Subcutaneous abdominal adipose tissue (tissue), 5 donors: ENCODE measurements around the gene TRHDE.

Source experiments
- H3K27ac ChIP-seq: one replicate; pipeline ENCODE4 v1.7.0; 2013; ENCODE audit warnings: low read depth, mild to moderate bottlenecking, inconsistent platforms, low read length, moderate library complexity
- H3K27me3 ChIP-seq, 5 donors: one replicate each; pipeline ENCODE4 v1.7.0; 2013; ENCODE audit warnings: low read length in 5 of 5, inconsistent platforms in 1 of 5; ENCODE audit not compliant: control insufficient read depth in 5 of 5, insufficient read depth in 4 of 5
- H3K36me3 ChIP-seq, 5 donors: one replicate each; pipeline ENCODE4 v1.7.0; 2013; ENCODE audit warnings: low read length in 5 of 5; ENCODE audit not compliant: control insufficient read depth in 5 of 5, insufficient read depth in 5 of 5
- H3K4me1 ChIP-seq, 5 donors: one replicate each; pipeline ENCODE4 v1.7.0; 2013; ENCODE audit warnings: low read length in 5 of 5, mild to moderate bottlenecking in 3 of 5, moderate library complexity in 1 of 5; ENCODE audit not compliant: control insufficient read depth in 5 of 5, insufficient read depth in 5 of 5
- H3K4me3 ChIP-seq, 5 donors: one replicate each; pipeline ENCODE4 v1.7.0; 2013; ENCODE audit warnings: low read length in 5 of 5, low read depth in 1 of 5
- H3K9ac ChIP-seq, 5 donors: one replicate each; pipeline ENCODE4 v1.7.0; 2013; ENCODE audit warnings: low read length in 5 of 5, mild to moderate bottlenecking in 4 of 5, moderate library complexity in 3 of 5
- H3K9me3 ChIP-seq, 5 donors: one replicate each; pipeline ENCODE4 v1.7.0; 2013; ENCODE audit warnings: low read length in 5 of 5; ENCODE audit not compliant: control insufficient read depth in 5 of 5
- donor health status: healthy.
- donor health status: healthy.
- donor health status: healthy.
- donor health status: healthy.
- donor health status: healthy.

Gene TRHDE

DNA sequence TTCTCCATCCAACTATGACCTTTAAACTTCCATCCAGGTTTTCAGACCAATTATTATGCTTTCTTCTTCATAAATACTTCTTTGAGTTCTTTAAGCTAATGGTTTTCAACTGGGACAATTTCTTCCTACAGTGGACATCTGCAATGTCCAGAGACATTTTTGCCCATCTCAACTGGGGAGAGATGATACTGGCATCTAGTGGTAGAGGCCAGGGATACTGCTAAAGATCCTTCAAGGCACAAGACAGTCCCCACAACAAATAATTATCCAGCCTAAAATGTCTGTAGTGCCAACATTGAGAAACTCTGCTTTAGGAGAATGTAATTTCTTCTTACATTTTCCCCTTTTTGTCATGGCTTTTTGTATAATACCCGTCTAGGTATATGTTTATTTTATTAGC is 10.6 kb downstream of the TRHDE start:
- Histone ChIP-seq H3K4me3 (no peak overlapping the region), H3K27ac (no peak overlapping the region), H3K36me3 (peaks cover 0 to 7% (median 0%) of the 10 kb centered on the region in 5 donors), H3K9me3 (no peaks in the 10 kb centered on the region), H3K9ac (no peak overlapping the region), H3K4me1 (peaks cover 0 to 35% (median 8%) of the 10 kb centered on the region in 5 donors), H3K27me3 (no peaks in the 10 kb centered on the region)

DNA sequence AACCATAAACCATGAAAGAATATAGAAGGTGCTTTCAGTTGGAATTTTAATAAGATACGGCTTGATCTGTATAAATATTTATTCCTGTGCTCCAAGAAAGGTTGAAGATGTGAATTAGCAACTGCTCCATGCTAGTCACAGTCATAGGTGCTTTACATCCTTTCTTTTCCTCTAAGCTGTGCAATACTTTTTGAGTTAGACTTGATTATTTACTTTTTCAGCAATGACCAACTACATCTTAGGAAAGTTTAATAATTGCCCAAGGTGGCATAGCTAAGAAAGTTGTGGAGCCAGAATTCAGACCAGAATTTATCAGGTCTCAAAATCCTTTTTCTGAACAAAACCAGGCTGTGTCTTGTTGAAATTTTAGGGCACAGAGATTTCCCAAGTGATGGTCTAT is 13.7 kb downstream of the TRHDE start:
- no peak overlapping the region for H3K4me3 ChIP-seq
- H3K4me1 ChIP-seq: peaks cover 0 to 19% (median 4%) of the 10 kb centered on the region in 5 donors
- no peak overlapping the region for H3K9ac ChIP-seq
- H3K27me3 ChIP-seq: no peaks in the 10 kb centered on the region
- H3K9me3 ChIP-seq: no peaks in the 10 kb centered on the region
- peaks cover 0 to 7% (median 0%) of the 10 kb centered on the region in 5 donors for H3K36me3 ChIP-seq
- H3K27ac ChIP-seq: no peak overlapping the region

DNA sequence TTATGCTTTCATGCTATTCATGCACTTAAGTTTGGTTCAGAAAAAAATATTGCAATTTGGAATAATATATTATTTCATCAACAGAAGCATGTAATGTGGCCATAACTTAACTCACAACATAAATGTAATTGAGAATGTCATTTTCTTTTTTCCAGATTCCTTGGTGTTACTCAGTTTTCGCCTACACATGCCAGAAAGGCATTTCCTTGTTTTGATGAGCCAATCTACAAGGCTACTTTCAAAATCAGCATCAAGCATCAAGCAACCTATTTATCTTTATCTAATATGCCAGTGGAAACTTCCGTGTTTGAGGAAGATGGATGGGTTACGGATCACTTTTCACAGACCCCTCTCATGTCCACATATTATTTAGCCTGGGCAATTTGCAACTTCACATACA is 14.4 kb downstream of the TRHDE start:
- Histone ChIP-seq H3K4me3 (no peak overlapping the region), H3K27ac (no peak overlapping the region), H3K9ac (no peak overlapping the region), H3K27me3 (no peaks in the 10 kb centered on the region), H3K36me3 (peaks cover 0 to 8% (median 0%) of the 10 kb centered on the region in 5 donors), H3K4me1 (peaks cover 0 to 19% (median 4%) of the 10 kb centered on the region in 5 donors), H3K9me3 (no peaks in the 10 kb centered on the region)

DNA sequence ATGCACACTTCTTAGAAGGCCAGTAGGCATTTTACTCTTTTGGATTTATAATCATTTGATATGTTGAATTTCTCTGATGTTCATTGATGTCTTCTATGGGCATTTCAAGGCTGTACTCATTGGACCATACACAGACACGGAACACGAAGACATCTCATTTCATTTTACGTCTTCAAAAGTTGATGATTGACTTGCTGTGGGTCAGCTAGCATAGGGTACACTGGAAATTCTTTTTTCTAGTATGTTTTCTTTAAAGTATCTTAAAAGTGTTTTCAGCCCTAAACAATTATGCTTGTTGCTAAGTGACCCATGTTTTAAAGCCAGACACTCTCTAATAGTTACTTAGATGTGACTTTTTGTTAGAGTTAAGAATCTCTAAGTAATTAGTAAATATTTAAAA is 16.3 kb downstream of the TRHDE start:
- Histone ChIP-seq H3K27me3 (no peaks in the 10 kb centered on the region), H3K4me3 (no peak overlapping the region), H3K9ac (no peak overlapping the region), H3K9me3 (no peaks in the 10 kb centered on the region), H3K27ac (no peak overlapping the region), H3K4me1 (peaks cover 0 to 10% (median 0%) of the 10 kb centered on the region in 5 donors), H3K36me3 (peaks cover 0 to 11% (median 0%) of the 10 kb centered on the region in 5 donors)

DNA sequence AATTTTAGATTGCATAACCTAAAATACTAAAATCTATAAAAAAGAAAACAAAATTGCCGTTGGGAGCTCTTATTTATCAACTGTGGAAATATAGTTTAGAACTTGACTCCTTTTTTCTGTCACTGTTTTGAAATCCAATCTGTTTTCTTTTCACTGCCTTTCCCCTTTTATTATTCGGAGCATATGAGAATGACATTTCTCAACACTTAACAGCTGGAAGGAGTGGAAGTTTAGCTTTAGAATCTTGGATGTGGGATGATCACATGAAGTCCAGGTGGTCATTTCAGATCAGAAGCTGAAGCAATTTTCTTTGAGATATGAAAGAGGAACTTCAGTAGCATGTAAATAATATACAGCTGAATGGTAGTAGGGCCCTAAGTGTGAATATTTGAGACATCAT is 16.7 kb downstream of the TRHDE start:
- no peak overlapping the region for H3K9ac ChIP-seq
- no peaks in the 10 kb centered on the region for H3K27me3 ChIP-seq
- no peak overlapping the region for H3K27ac ChIP-seq
- peaks cover 0 to 9% (median 0%) of the 10 kb centered on the region in 5 donors for H3K4me1 ChIP-seq
- no peak overlapping the region for H3K4me3 ChIP-seq
- no peaks in the 10 kb centered on the region for H3K9me3 ChIP-seq
- H3K36me3 ChIP-seq: peaks cover 0 to 11% (median 0%) of the 10 kb centered on the region in 5 donors

DNA sequence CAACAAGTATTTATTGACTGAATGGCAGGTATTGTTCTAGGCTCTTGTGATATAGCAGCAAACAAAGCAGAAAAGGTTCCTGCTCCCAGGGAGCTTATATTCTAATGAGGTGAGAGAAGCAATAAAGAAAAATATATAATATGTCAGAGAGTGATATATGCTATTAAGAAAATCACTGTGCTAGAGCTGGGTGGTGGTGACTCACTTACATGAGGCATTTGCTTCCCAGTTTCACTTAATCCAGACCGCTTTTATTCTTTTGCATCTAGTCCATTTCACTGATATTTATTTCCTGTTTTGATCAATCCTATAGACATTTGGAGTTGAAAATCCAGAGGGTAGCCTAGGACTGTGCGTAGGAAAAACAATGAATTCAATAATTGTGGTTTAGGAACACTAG is 17.5 kb downstream of the TRHDE start:
- no peak overlapping the region for H3K9ac ChIP-seq
- H3K27me3 ChIP-seq: no peaks in the 10 kb centered on the region
- H3K36me3 ChIP-seq: peaks cover 0 to 11% (median 0%) of the 10 kb centered on the region in 5 donors
- no peaks in the 10 kb centered on the region for H3K9me3 ChIP-seq
- no peak overlapping the region for H3K4me3 ChIP-seq
- peaks cover 0 to 9% (median 0%) of the 10 kb centered on the region in 5 donors for H3K4me1 ChIP-seq
- H3K27ac ChIP-seq: no peak overlapping the region

DNA sequence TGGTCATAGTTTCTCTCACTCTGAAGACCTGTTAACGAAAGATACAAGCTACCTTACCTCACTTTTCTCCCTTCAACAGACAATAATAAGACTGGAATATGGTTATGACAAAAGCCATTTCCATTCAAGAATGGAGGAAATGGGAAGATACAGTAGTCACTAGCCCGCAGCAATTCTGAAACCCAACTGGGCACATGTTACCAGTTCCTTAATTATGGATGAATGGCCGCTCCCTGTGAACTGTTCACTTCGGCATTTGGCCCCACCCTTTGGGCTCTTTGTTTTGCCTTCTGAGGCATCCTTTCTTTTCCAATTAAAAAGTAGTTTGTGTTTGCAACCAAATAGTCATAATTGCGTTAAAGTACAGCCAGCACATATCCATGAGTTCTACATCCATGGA is 19.0 kb downstream of the TRHDE start:
- Histone ChIP-seq H3K27ac (no peak overlapping the region), H3K4me3 (no peak overlapping the region), H3K9ac (no peak overlapping the region)

DNA sequence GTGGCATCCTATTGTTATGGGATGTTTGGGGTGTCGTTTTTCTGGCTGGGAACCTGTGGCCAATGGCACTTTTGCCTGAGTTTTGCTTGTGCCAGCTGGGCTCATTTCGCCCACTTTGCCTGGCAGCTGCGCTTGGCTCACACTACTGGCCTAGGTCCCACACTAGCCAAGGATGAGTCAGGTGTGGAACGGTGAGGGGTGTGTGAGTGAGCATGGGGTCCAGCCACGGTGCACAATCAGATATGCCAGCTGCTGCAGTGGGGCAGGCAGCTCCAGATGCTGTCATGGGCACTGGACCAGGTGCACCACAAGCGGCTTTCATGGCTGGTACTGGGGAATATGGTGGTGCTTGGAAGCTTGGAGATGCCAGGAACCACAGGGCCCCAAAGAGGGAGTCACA is 21.5 kb downstream of the TRHDE start:
- H3K4me1 ChIP-seq: peaks cover 0 to 9% (median 0%) of the 10 kb centered on the region in 5 donors
- no peak overlapping the region for H3K4me3 ChIP-seq

More for the DNA sequence above, 19.0 kb downstream of the TRHDE start:
- Histone ChIP-seq H3K36me3 (peaks cover 0 to 11% (median 0%) of the 10 kb centered on the region in 5 donors), H3K9me3 (no peaks in the 10 kb centered on the region), H3K4me1 (peaks cover 0 to 9% (median 0%) of the 10 kb centered on the region in 5 donors), H3K27me3 (no peaks in the 10 kb centered on the region)

DNA sequence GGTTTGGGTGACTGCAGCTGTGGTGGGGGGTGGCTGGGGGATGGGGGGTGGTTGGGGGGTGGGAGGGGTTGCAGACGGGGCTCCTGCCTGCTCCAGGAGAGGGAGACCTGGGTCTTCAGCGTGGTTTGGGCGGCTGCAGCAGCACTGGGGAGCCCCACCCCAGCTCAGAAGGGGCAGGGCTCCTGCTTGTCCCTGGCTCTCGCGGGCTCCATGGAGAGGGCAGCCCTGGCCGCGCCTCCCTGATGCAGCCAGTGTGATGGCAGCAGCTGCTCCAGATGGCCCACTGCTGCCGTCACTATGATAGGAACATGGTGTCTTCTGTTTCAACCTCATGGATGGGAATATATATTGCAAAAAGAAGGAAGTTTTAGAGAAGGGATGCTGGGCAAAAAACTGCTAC is 22.9 kb downstream of the TRHDE start:
- Histone ChIP-seq H3K4me3 (no peak overlapping the region), H3K27ac (no peak overlapping the region), H3K27me3 (no peaks in the 10 kb centered on the region), H3K4me1 (no peaks in the 10 kb centered on the region), H3K9me3 (no peaks in the 10 kb centered on the region), H3K9ac (no peak overlapping the region), H3K36me3 (peaks cover 0 to 4% (median 0%) of the 10 kb centered on the region in 5 donors)

More for the DNA sequence above, 21.5 kb downstream of the TRHDE start:
- Histone ChIP-seq H3K27ac (no peak overlapping the region), H3K27me3 (no peaks in the 10 kb centered on the region), H3K9ac (no peak overlapping the region), H3K9me3 (no peaks in the 10 kb centered on the region), H3K36me3 (peaks cover 0 to 4% (median 0%) of the 10 kb centered on the region in 5 donors)

DNA sequence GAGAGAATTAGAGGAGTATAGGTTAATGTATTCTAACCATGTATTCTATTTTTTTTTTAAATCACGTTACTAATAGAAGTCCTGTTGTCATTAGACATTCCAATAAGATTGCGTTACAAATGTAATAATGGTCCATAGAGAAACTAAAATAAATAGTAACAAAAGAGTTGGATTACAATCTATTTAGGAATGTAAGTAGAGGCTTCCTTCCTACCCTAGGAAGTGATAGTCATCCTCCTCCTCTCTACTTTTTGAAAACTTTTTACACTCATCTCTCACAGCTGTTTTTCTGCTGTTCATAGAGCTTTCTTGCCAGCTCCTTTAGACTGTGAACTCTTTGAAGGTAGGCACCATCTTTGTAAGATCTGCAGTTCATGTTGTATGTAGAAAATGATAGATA is 23.6 kb downstream of the TRHDE start:
- H3K36me3 ChIP-seq: peaks cover 0 to 4% (median 0%) of the 10 kb centered on the region in 5 donors
- no peaks in the 10 kb centered on the region for H3K27me3 ChIP-seq
- H3K9ac ChIP-seq: no peak overlapping the region
- no peaks in the 10 kb centered on the region for H3K4me1 ChIP-seq
- H3K4me3 ChIP-seq: no peak overlapping the region
- no peaks in the 10 kb centered on the region for H3K9me3 ChIP-seq
- no peak overlapping the region for H3K27ac ChIP-seq
